PC-9 (cell line): ENCODE data around the gene MYBPH.

Experiments
- EZH2 ChIP-seq: fragments of 200-600 bp; sonication (generic); IDR thresholded peaks from 2 replicates; pipeline ENCODE4 v1.8.0; 2017; ENCODE audit warnings: antibody characterized with exemption, low read depth
- TF ChIP-seq, protein P1 (sequence below): fragments of 200-600 bp; sonication (generic); conservative IDR thresholded peaks from 2 replicates; pipeline ENCODE4 v1.6.1; 2017; ENCODE audit warnings: mixed run types, antibody characterized with exemption, mild to moderate bottlenecking, moderate library complexity

DNA sequence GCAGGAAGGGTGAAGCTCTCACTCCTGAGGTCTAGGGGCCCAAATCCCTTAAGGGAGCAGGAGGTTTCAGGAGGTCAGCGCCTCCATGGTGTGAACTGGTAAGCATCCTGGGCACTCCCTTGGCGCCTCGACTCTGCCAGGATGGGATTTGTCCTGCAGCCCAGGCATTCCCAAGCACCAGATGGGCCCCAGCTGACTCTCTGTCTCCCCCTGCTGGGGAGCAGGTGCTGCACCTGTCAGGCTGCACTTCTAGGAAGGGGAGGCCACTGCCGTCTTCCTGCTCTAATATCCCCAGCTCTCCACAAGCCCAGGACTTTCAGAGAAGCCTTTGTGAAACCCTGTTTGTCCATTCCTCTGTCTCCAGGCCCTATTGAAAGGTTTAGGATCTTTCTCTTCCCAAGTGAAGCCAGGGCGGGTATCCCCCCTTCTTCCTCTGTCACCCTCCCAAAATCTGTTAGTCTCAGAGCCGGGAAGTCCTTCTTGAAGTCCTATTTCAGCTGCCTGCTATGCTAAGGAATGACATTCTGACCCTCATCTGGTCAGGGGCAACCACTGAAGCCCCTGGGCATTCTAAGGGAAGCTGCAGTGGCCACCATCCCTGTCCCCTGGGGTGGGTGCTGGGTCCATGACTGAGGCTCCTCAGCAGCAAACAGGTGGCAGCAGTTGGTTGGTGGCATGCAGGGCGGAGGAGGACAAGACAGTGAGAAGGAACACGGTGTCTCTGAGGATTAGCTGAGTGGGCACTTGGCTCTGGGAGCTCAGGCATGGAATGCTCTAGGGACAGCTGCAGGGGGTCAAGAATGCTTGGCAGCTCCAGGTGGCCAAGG lies 3.2 kb downstream of the MYBPH start:
- TF ChIP-seq, protein P1, sequence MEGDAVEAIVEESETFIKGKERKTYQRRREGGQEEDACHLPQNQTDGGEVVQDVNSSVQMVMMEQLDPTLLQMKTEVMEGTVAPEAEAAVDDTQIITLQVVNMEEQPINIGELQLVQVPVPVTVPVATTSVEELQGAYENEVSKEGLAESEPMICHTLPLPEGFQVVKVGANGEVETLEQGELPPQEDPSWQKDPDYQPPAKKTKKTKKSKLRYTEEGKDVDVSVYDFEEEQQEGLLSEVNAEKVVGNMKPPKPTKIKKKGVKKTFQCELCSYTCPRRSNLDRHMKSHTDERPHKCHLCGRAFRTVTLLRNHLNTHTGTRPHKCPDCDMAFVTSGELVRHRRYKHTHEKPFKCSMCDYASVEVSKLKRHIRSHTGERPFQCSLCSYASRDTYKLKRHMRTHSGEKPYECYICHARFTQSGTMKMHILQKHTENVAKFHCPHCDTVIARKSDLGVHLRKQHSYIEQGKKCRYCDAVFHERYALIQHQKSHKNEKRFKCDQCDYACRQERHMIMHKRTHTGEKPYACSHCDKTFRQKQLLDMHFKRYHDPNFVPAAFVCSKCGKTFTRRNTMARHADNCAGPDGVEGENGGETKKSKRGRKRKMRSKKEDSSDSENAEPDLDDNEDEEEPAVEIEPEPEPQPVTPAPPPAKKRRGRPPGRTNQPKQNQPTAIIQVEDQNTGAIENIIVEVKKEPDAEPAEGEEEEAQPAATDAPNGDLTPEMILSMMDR = peak; percentile 91
- no peak for TF ChIP-seq EZH2
